Activated CD4-positive, alpha-beta T cell treated with anti-CD3 and anti-CD28 coated beads, Interleukin-2, amount 50 U/mL, for 24 hours (primary cell): ENCODE results near the gene VSIG1.

ENCODE experiments used
- DNase-seq, 2 donors: peaks; one replicate each; pipeline ENCODE4 v3.0.0-alpha.2; 2020; ENCODE audit warnings: low read depth in 1 of 2, low spot score in 1 of 2

Gene VSIG1

GRCh38 chrX:108064001-108064400 lies 19.1 kb downstream of the VSIG1 start:
- no peak for DNase-seq

- no peak for DNase-seq
Observed at GRCh38 chrX:108064613-108065012, 19.7 kb downstream of the VSIG1 start.

- no peak for DNase-seq
Observed at GRCh38 chrX:108068121-108068520, 23.3 kb downstream of the VSIG1 start.

GRCh38 chrX:108070891-108071290 lies 26.0 kb downstream of the VSIG1 start:
- no peak for DNase-seq

GRCh38 chrX:108071578-108071977 lies 26.7 kb downstream of the VSIG1 start:
- no peak for DNase-seq

GRCh38 chrX:108072746-108073145 lies 27.9 kb downstream of the VSIG1 start:
- DNase-seq: no peak

- DNase-seq: no peak
Observed at GRCh38 chrX:108081110-108081509, 36.2 kb downstream of the VSIG1 start.

GRCh38 chrX:108087792-108088191 lies 42.9 kb downstream of the VSIG1 start:
- no peak for DNase-seq

GRCh38 chrX:108088511-108088910 lies 43.6 kb downstream of the VSIG1 start:
- DNase-seq: no peak

GRCh38 chrX:108090491-108091263 lies 45.8 kb downstream of the VSIG1 start:
- no peak for DNase-seq

- DNase-seq: peak; percentile 71 to 83
Observed at GRCh38 chrX:108091264-108091877, 46.5 kb downstream of the VSIG1 start, which contains the start of the genes ATG4A and PSMD10. TSS of gene ATG4A (plus strand) at chrX:108091778. CDS start at chrX:108091827, 49 bp downstream. TSS of gene PSMD10 (minus strand) at chrX:108091542. CDS start at chrX:108091520, 22 bp downstream.

GRCh38 chrX:108091878-108092291 lies 47.0 kb downstream of the VSIG1 start:
- DNase-seq: peak in 1 of 2 donors; percentile 17

GRCh38 chrX:108097380-108097779 lies 52.5 kb downstream of the VSIG1 start:
- no peak for DNase-seq

- DNase-seq: no peak
Observed at GRCh38 chrX:108105473-108105872, 60.6 kb downstream of the VSIG1 start.

GRCh38 chrX:108114541-108114940 lies 69.7 kb downstream of the VSIG1 start:
- no peak for DNase-seq

- DNase-seq: no peak
Observed at GRCh38 chrX:108117988-108118387, 73.1 kb downstream of the VSIG1 start.

- no peak for DNase-seq
Observed at GRCh38 chrX:108121291-108121690, 76.4 kb downstream of the VSIG1 start.

- no peak for DNase-seq
Observed at GRCh38 chrX:108122748-108123147, 77.9 kb downstream of the VSIG1 start.

- no peak for DNase-seq
Observed at GRCh38 chrX:108123591-108124366, 78.9 kb downstream of the VSIG1 start.

- no peak for DNase-seq
Observed at GRCh38 chrX:108126661-108127060, 81.8 kb downstream of the VSIG1 start.

- DNase-seq: no peak
Observed at GRCh38 chrX:108127152-108127551, 82.3 kb downstream of the VSIG1 start.
